H1 (cell line): Measurements from ENCODE around the gene RNASE4. TPM values are rescaled to one million over a fixed set of nuclear protein-coding genes. Genes with fewer than 3 reads are reported as not detected.

Experiments
- CTCF ChIA-PET: fragments of 300-600 bp; sonication (Branson Sonifier 250); formaldehyde crosslinking; loops from one replicate; lab custom pipeline; 2021; ENCODE audit not compliant: partially characterized antibody; lab: Charles Lee
- POLR2A ChIA-PET: fragments of 300-600 bp; sonication (Branson Sonifier 250); formaldehyde crosslinking; loops from one replicate; lab custom pipeline; 2021; ENCODE audit warnings: inconsistent platforms; ENCODE audit not compliant: partially characterized antibody; lab: Charles Lee
- DNase-seq, 2 experiments: peaks; one replicate each; pipeline versions ENCODE4 v3.0.0 to v3.0.0-alpha.2; 2010 to 2022; ENCODE audit warnings: low spot score in 2 of 2, low read depth in 1 of 2, mixed read lengths in 1 of 2
- FAIRE-seq: peaks from 2 replicates; lab custom pipeline; 2011; peaks lifted over from hg19 to GRCh38; lab: Jason Lieb, UNC
- H2AFZ ChIP-seq: 2 replicates; pipeline ENCODE4 v1.8.1; 2012; ENCODE audit warnings: low read length, inconsistent platforms
- H2AK5ac ChIP-seq: 2 replicates; pipeline ENCODE4 v1.6.1; 2013; ENCODE audit warnings: low read depth, low read length
- H2BK120ac ChIP-seq: replicated peaks from 2 replicates; pipeline ENCODE3; 2013; ENCODE audit warnings: low read depth, low read length, inconsistent platforms
- H2BK12ac ChIP-seq: 2 replicates; pipeline ENCODE4 v1.6.1; 2013; ENCODE audit warnings: low read depth, low read length
- H2BK15ac ChIP-seq: 2 replicates; pipeline ENCODE4 v1.6.1; 2013; ENCODE audit warnings: low read length
- H2BK20ac ChIP-seq: 2 replicates; pipeline ENCODE4 v1.6.1; 2013; ENCODE audit warnings: low read length
- H2BK5ac ChIP-seq: 2 replicates; pipeline ENCODE4 v1.6.1; 2013; ENCODE audit warnings: low read depth, low read length
- H3K14ac ChIP-seq: 2 replicates; pipeline ENCODE4 v1.6.1; 2013; ENCODE audit warnings: inconsistent platforms; ENCODE audit not compliant: insufficient read length
- H3K18ac ChIP-seq: 2 replicates; pipeline ENCODE4 v1.6.1; 2013; ENCODE audit warnings: low read length; ENCODE audit errors: extremely low read depth
- H3K23ac ChIP-seq: 2 replicates; pipeline ENCODE4 v1.6.1; 2013; ENCODE audit warnings: inconsistent platforms; ENCODE audit not compliant: insufficient read length
- H3K23me2 ChIP-seq: 2 replicates; pipeline ENCODE4 v1.6.1; 2013; ENCODE audit warnings: low read depth, low read length
- H3K27ac ChIP-seq: 2 replicates; pipeline ENCODE4 v1.6.1; 2011; ENCODE audit warnings: low read depth, low read length, inconsistent platforms
- H3K27me3 ChIP-seq, 4 experiments: replicated peaks in 1 of 4; 1 replicate in 1 of 4; 2 replicates in 3 of 4; pipeline versions ENCODE4 v1.6.1 to v1.8.1; 2011 to 2013; ENCODE audit warnings: low read length in 3 of 4, mild to moderate bottlenecking in 3 of 4, inconsistent platforms in 2 of 4, mixed read lengths in 2 of 4, moderate library complexity in 1 of 4; ENCODE audit not compliant: control insufficient read depth in 3 of 4, insufficient read depth in 3 of 4; ENCODE audit errors: extremely low read depth in 1 of 4
- H3K36me3 ChIP-seq, 4 experiments: 2 replicates each; pipeline versions ENCODE4 v1.6.1 to v1.8.1; 2011 to 2013; ENCODE audit warnings: mild to moderate bottlenecking in 4 of 4, low read length in 3 of 4, moderate library complexity in 2 of 4, control low read depth in 1 of 4, inconsistent platforms in 1 of 4; ENCODE audit not compliant: insufficient read depth in 4 of 4, control insufficient read depth in 2 of 4
- H3K4ac ChIP-seq: replicated peaks from 2 replicates; pipeline ENCODE3; 2013; ENCODE audit warnings: low read length, low read depth, mixed read lengths, inconsistent platforms; ENCODE audit not compliant: insufficient read length
- H3K4me1 ChIP-seq, 4 experiments: replicated peaks in 1 of 4; 1 replicate in 1 of 4; 2 replicates in 3 of 4; pipeline versions ENCODE4 v1.6.1 to v1.8.1; 2011 to 2013; ENCODE audit warnings: low read length in 3 of 4, inconsistent platforms in 2 of 4, mixed read lengths in 1 of 4; ENCODE audit not compliant: insufficient read depth in 4 of 4, control insufficient read depth in 3 of 4
- H3K4me2 ChIP-seq, 2 experiments: 2 replicates each; pipeline versions ENCODE4 v1.6.1 to v1.8.1; 2011 to 2013; ENCODE audit warnings: low read depth in 2 of 2, low read length in 2 of 2, control low read depth in 1 of 2, inconsistent platforms in 1 of 2, mild to moderate bottlenecking in 1 of 2; ENCODE audit not compliant: insufficient read depth in 1 of 2
- H3K4me3 ChIP-seq, 4 experiments: fragments of 200-600, 300-600 bp in 1 of 4; sonication (generic), shearing (Covaris generic), sonication (Bioruptor Twin) in 1 of 4; 2 replicates each; pipeline versions ENCODE4 v1.5.1 to v1.8.1; 2011 to 2016; ENCODE audit warnings: low read length in 4 of 4, low read depth in 3 of 4, control low read depth in 2 of 4, inconsistent platforms in 2 of 4, mild to moderate bottlenecking in 2 of 4, mixed read lengths in 1 of 4, moderate library complexity in 1 of 4; ENCODE audit not compliant: insufficient read depth in 2 of 4; ENCODE audit errors: extremely low read depth in 1 of 4
- H3K56ac ChIP-seq: replicated peaks from 2 replicates; pipeline ENCODE3; 2013; ENCODE audit warnings: low read depth, mild to moderate bottlenecking, mixed read lengths, low read length, inconsistent platforms; ENCODE audit not compliant: insufficient read length
- H3K79me1 ChIP-seq: 2 replicates; pipeline ENCODE4 v1.6.1; 2013; ENCODE audit warnings: low read depth, low read length, control low read depth
- H3K79me2 ChIP-seq, 2 experiments: 2 replicates each; pipeline versions ENCODE4 v1.6.1 to v1.8.1; 2012 to 2013; ENCODE audit warnings: low read length in 2 of 2, mild to moderate bottlenecking in 2 of 2, inconsistent platforms in 1 of 2; ENCODE audit not compliant: insufficient read depth in 2 of 2, control insufficient read depth in 1 of 2
- H3K9ac ChIP-seq, 4 experiments: replicated peaks in 1 of 4; 1 replicate in 1 of 4; 2 replicates in 3 of 4; pipeline versions ENCODE4 v1.6.1 to v1.8.1; 2011 to 2013; ENCODE audit warnings: low read depth in 3 of 4, low read length in 3 of 4, control low read depth in 2 of 4, mild to moderate bottlenecking in 2 of 4, moderate library complexity in 2 of 4, inconsistent platforms in 1 of 4; ENCODE audit errors: extremely low read depth in 1 of 4
- H3K9me3 ChIP-seq, 2 experiments: 2 replicates each; pipeline versions ENCODE4 v1.6.1 to v1.8.1; 2012 to 2013; ENCODE audit warnings: mild to moderate bottlenecking in 2 of 2, moderate library complexity in 2 of 2, control low read depth in 1 of 2, inconsistent platforms in 1 of 2, low read depth in 1 of 2, low read length in 1 of 2, mixed read lengths in 1 of 2; ENCODE audit not compliant: insufficient read depth in 2 of 2
- H4K20me1 ChIP-seq, 2 experiments: replicated peaks in 1 of 2; 2 replicates each; pipeline versions ENCODE3 to v1.8.1; 2011 to 2013; ENCODE audit warnings: inconsistent platforms in 2 of 2, low read length in 2 of 2, mild to moderate bottlenecking in 1 of 2; ENCODE audit not compliant: insufficient read depth in 2 of 2, control insufficient read depth in 1 of 2
- H4K5ac ChIP-seq: 2 replicates; pipeline ENCODE4 v1.6.1; 2013; ENCODE audit warnings: low read length, low read depth, mixed read lengths, inconsistent platforms; ENCODE audit not compliant: insufficient read length
- H4K8ac ChIP-seq: 2 replicates; pipeline ENCODE4 v1.8.0; 2013; ENCODE audit warnings: mild to moderate bottlenecking, moderate library complexity, low read length, inconsistent platforms; ENCODE audit not compliant: insufficient read depth; ENCODE audit errors: extremely low read depth
- H4K91ac ChIP-seq: replicated peaks from 2 replicates; pipeline ENCODE3; 2013; ENCODE audit warnings: low read length, mixed read lengths, inconsistent platforms; ENCODE audit not compliant: insufficient read length
- BACH1 ChIP-seq: IDR thresholded peaks from 2 replicates; pipeline ENCODE4 v1.6.1; 2012; ENCODE audit warnings: low read length, improper control_type of control experiment
- BRCA1 ChIP-seq: IDR thresholded peaks from 2 replicates; pipeline ENCODE4 v1.6.1; 2012; ENCODE audit warnings: low read depth, low read length, improper control_type of control experiment
- CHD2 ChIP-seq: IDR thresholded peaks from 2 replicates; pipeline ENCODE4 v1.6.1; 2012; ENCODE audit warnings: low read length, improper control_type of control experiment
- GABPA ChIP-seq: IDR thresholded peaks from 2 replicates; pipeline ENCODE4 v1.6.1; 2011; ENCODE audit warnings: mild to moderate bottlenecking, low read length, moderate library complexity, borderline replicate concordance; ENCODE audit not compliant: insufficient read depth
- YY1 ChIP-seq: IDR thresholded peaks from 2 replicates; pipeline ENCODE4 v1.6.1; 2011; ENCODE audit warnings: low read depth, mild to moderate bottlenecking, low read length
- WGBS, 2 experiments: shearing (Covaris generic) in 1 of 2; methylation state at CpG; one replicate each; pipeline versions ENCODE4 v1.1.6 to v1.1.7; 2013 to 2015; ENCODE audit warnings: low lambda C conversion rate in 2 of 2, mixed read lengths in 2 of 2, inconsistent platforms in 1 of 2, low coverage in 1 of 2, missing lambda C conversion rate in 1 of 2; ENCODE audit not compliant: insufficient replicate concordance in 2 of 2, insufficient coverage in 1 of 2, insufficient read length in 1 of 2; ENCODE audit errors: extremely low coverage in 1 of 2, missing lambda C conversion rate in 1 of 2; 5-methylcytosine and 5-hydroxymethylcytosine counted together
- polyA plus RNA-seq, 7 experiments: library from polyadenylated mRNA; depleted of rRNA in 3 of 7; stranded (reverse) in 5 of 7; unstranded in 2 of 7; fragments of >200 nt in 5 of 7; fragments of 200-250 nt in 2 of 7; gene quantifications; 1 replicate in 5 of 7; 2 replicates in 1 of 7; 4 replicates in 1 of 7; pipeline versions ENCODE4 v1.2.1 to v1.2.3, GENCODE V29; 2011 to 2013; ENCODE audit warnings: missing spikeins in 2 of 7, mixed read lengths in 2 of 7
- total RNA-seq: library from RNA; stranded (reverse); fragmentation: NEBNext Ultra II Directional; extraction: Animal tissue kit (Norgen Biotek cat#: 25700); gene quantifications from 2 replicates; pipeline ENCODE4 v1.2.1, GENCODE V29; 2021
- TF ChIP-seq, protein P1 (sequence below): IDR thresholded peaks from 2 replicates; pipeline ENCODE4 v1.6.1; 2011; ENCODE audit warnings: low read depth, mild to moderate bottlenecking, low read length; ENCODE audit not compliant: insufficient read depth
- TF ChIP-seq, protein P2 (sequence below): IDR thresholded peaks from 2 replicates; pipeline ENCODE4 v1.6.1; 2012; ENCODE audit warnings: inconsistent platforms

Gene RNASE4
- total and polyA plus RNA-seq, 2 of the 8 experiments (the other 6 are each of a cell fraction or from before 2014, with no cell fraction given): 0.61 to 3.5 TPM

DNA sequence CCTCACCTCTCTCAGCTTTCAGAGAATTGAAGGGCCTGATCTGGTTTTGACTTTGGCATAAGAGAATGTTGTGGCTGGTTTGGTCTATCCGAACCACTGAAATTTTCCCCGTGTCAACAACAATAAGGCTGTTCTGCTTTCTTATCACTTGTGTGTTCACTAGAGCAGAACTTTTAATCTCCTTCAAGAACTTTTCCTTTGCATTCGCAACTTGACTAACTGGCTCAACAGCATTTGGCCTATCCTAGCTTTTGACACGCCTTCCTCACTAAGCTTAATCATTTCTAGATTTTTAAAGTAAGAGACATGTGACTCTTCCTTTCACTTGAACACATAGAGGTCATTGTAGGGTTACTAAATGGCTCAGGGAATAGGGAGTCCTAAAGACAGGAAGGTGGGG lies 35.4 kb downstream of the RNASE4 start:
- CTCF ChIA-PET: interaction anchor here (0.6 to 1.4 kb wide), 2 partner anchors 38 to 105 kb away, joined by 3 to 5 read pairs; no protein-coding TSS in a partner anchor
- no peaks in the 10 kb centered on the region for H4K20me1 ChIP-seq

More for the DNA sequence above, 35.4 kb downstream of the RNASE4 start:
- Histone ChIP-seq H3K36me3 (no peaks in the 10 kb centered on the region), H4K8ac (no peak overlapping the region), H3K79me2 (no peaks in the 10 kb centered on the region), H3K27ac (no peak overlapping the region), H2BK5ac (no peak overlapping the region), H3K23me2 (no peaks in the 10 kb centered on the region), H3K9ac (no peak overlapping the region), H3K23ac (no peak overlapping the region), H2BK15ac (no peak overlapping the region), H2BK20ac (no peak overlapping the region), H3K4me3 (no peak overlapping the region), H4K5ac (no peak overlapping the region), H3K4me1 (no peaks in the 10 kb centered on the region), H3K4me2 (no peak overlapping the region), H3K27me3 (peaks cover 0 to 3% (median under 1%) of the 10 kb centered on the region in 4 experiments; a peak in 2 of 7 replicates), H3K4ac (no peak overlapping the region), H2AK5ac (no peak overlapping the region), H4K91ac (no peak overlapping the region), H3K79me1 (no peaks in the 10 kb centered on the region), H3K9me3 (no peaks in the 10 kb centered on the region), H3K18ac (no peak overlapping the region), H2BK12ac (no peak overlapping the region), H3K56ac (no peak overlapping the region), H3K14ac (no peak overlapping the region), H2BK120ac (no peak overlapping the region), H2AFZ (no peak overlapping the region)
- 85% methylated on average over 4 of the region's 4 CpGs; no CpG with 5 or more reads in 1 of the 2 experiments for WGBS, 2 experiments
- TF ChIP-seq CHD2: no peak
- no peak for TF ChIP-seq GABPA
- TF ChIP-seq YY1: no peak
- TF ChIP-seq, protein P1, sequence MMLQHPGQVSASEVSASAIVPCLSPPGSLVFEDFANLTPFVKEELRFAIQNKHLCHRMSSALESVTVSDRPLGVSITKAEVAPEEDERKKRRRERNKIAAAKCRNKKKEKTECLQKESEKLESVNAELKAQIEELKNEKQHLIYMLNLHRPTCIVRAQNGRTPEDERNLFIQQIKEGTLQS: no peak
- TF ChIP-seq BACH1: no peak
- no peak for TF ChIP-seq BRCA1
- TF ChIP-seq, protein P2, sequence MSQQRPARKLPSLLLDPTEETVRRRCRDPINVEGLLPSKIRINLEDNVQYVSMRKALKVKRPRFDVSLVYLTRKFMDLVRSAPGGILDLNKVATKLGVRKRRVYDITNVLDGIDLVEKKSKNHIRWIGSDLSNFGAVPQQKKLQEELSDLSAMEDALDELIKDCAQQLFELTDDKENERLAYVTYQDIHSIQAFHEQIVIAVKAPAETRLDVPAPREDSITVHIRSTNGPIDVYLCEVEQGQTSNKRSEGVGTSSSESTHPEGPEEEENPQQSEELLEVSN: no peak
- POLR2A ChIA-PET: no interaction called here
- DNase-seq (no peak), FAIRE-seq (no peak)
